Thyroid gland (tissue), 4 donors: ENCODE measurements around the gene HSDL1. TPM values are rescaled to one million over a fixed set of nuclear protein-coding genes. Genes with fewer than 3 reads are reported as not detected.
"Not testable (repeated sequence)": the region's sequence is repeated elsewhere in the genome, so short reads cannot be mapped to it uniquely, and the experiment has no call there.

ENCODE experiments used
- DNase-seq, 2 donors: peaks; one replicate each; pipeline ENCODE4 v3.0.0-alpha.2; 2019
- H3K27ac ChIP-seq, 3 donors: fragments of 200-600 bp; sonication (generic); 1 replicate in 2 of 3; 2 replicates in 1 of 3; pipeline ENCODE4 v1.5.1; 2016 to 2019; ENCODE audit warnings: mild to moderate bottlenecking in 1 of 3, moderate library complexity in 1 of 3
- H3K27me3 ChIP-seq: fragments of 200-600 bp; sonication (generic); one replicate; pipeline ENCODE4 v1.5.1; 2019
- H3K36me3 ChIP-seq, 2 donors: fragments of 200-600 bp; sonication (generic); one replicate each; pipeline ENCODE4 v1.5.1; 2016 to 2019
- H3K4me1 ChIP-seq, 2 donors: fragments of 200-600 bp; sonication (generic); one replicate each; pipeline ENCODE4 v1.5.1; 2017 to 2019
- H3K4me3 ChIP-seq, 3 donors: fragments of 200-600 bp; sonication (generic); replicated peaks in 1 of 3; 1 replicate in 2 of 3; 2 replicates in 1 of 3; pipeline ENCODE4 v1.5.1; 2016; ENCODE audit warnings: mild to moderate bottlenecking in 1 of 3
- H3K9me3 ChIP-seq: fragments of 200-600 bp; sonication (generic); one replicate; pipeline ENCODE4 v1.5.1; 2017
- POLR2A ChIP-seq, 2 donors: fragments of 450-650 bp; IDR thresholded peaks; one replicate each; pipeline ENCODE4 v1.6.1; 2017; ENCODE audit warnings: antibody characterized with exemption in 2 of 2, mild to moderate bottlenecking in 2 of 2, moderate library complexity in 1 of 2
- WGBS, 2 donors: methylation state at CpG; one replicate each; pipeline ENCODE4 v1.1.5; 2017; 5-methylcytosine and 5-hydroxymethylcytosine counted together
- intact Hi-C: fragments of 100-400 bp; cut with DNase I; formaldehyde crosslinking; loops from one replicate; pipeline ENCODE4 v1.15.1; 2023
- total RNA-seq, 4 donors: library from RNA; depleted of rRNA; stranded (reverse); fragments of >200 nt; gene quantifications; one replicate each; pipeline ENCODE4 v1.2.3, GENCODE V29; 2016
- TF ChIP-seq, protein P1 (sequence below), 6 experiments: fragments of 200-600 bp in 3 of 6; fragments of 450-650 bp in 3 of 6; sonication (generic) in 3 of 6; IDR thresholded peaks; one replicate each; pipeline ENCODE4 v1.5.1; 2016 to 2019; ENCODE audit warnings: antibody characterized with exemption in 6 of 6, mild to moderate bottlenecking in 2 of 6, inconsistent platforms in 1 of 6, moderate library complexity in 1 of 6

HSDL1 gene
- total RNA-seq, 4 donors from 2014 or later: 37.2 to 82.9 (median 59.5) TPM

GRCh38 chr16:84131117-84131516 lies 13.9 kb downstream of the HSDL1 start:
- no peaks in the 10 kb centered on the region for H3K27me3 ChIP-seq
- TF ChIP-seq POLR2A (IDR thresholded peaks at IDR 0.05): no peak
- TF ChIP-seq, protein P1, sequence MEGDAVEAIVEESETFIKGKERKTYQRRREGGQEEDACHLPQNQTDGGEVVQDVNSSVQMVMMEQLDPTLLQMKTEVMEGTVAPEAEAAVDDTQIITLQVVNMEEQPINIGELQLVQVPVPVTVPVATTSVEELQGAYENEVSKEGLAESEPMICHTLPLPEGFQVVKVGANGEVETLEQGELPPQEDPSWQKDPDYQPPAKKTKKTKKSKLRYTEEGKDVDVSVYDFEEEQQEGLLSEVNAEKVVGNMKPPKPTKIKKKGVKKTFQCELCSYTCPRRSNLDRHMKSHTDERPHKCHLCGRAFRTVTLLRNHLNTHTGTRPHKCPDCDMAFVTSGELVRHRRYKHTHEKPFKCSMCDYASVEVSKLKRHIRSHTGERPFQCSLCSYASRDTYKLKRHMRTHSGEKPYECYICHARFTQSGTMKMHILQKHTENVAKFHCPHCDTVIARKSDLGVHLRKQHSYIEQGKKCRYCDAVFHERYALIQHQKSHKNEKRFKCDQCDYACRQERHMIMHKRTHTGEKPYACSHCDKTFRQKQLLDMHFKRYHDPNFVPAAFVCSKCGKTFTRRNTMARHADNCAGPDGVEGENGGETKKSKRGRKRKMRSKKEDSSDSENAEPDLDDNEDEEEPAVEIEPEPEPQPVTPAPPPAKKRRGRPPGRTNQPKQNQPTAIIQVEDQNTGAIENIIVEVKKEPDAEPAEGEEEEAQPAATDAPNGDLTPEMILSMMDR (IDR thresholded peaks at IDR 0.05): no peak
- intact Hi-C loops: no loop called here

GRCh38 chr16:84124257-84125073 lies 20.5 kb downstream of the HSDL1 start:
- peaks cover 21 to 22% of the 10 kb centered on the region in 2 donors for H3K36me3 ChIP-seq
- intact Hi-C loops: no loop called here

More at GRCh38 chr16:84131117-84131516, 13.9 kb downstream of the HSDL1 start:
- H3K36me3 ChIP-seq: peaks cover 16 to 20% of the 10 kb centered on the region in 2 donors
- H3K4me1 ChIP-seq: peaks cover 34 to 39% of the 10 kb centered on the region in 2 donors
- H3K9me3 ChIP-seq: no peaks in the 10 kb centered on the region
- no peak overlapping the region for H3K4me3 ChIP-seq
- 86 to 90% methylated on average over 5 of the region's 5 CpGs for WGBS, 2 donors
- H3K27ac ChIP-seq: no peak overlapping the region
- no peak for DNase-seq

GRCh38 chr16:84121007-84121406 lies 24.0 kb downstream of the HSDL1 start:
- H3K36me3 ChIP-seq: peaks cover 10 to 11% of the 10 kb centered on the region in 2 donors
- WGBS, 2 donors: 82 to 92% methylated on average over 9 to 10 of the region's 10 CpGs
- no peak overlapping the region for H3K27ac ChIP-seq
- H3K9me3 ChIP-seq: no peaks in the 10 kb centered on the region
- DNase-seq: no peak
- intact Hi-C loops: no loop called here
- TF ChIP-seq, protein P1 (IDR thresholded peaks at IDR 0.05): no peak
- TF ChIP-seq POLR2A (IDR thresholded peaks at IDR 0.05): no peak
- H3K4me3 ChIP-seq: no peak overlapping the region
- H3K27me3 ChIP-seq: no peaks in the 10 kb centered on the region
- peaks cover 7 to 17% of the 10 kb centered on the region in 2 donors for H3K4me1 ChIP-seq

More at GRCh38 chr16:84124257-84125073, 20.5 kb downstream of the HSDL1 start:
- no peak overlapping the region for H3K4me3 ChIP-seq
- WGBS, 2 donors: 77 to 80% methylated on average over 7 of the region's 7 CpGs
- no peaks in the 10 kb centered on the region for H3K9me3 ChIP-seq
- H3K27ac ChIP-seq: peak overlapping the region in 1 of 3 donors; percentile 39
- no peak for DNase-seq
- peaks cover 0 to 4% of the 10 kb centered on the region in 2 donors for H3K4me1 ChIP-seq
- TF ChIP-seq, protein P1 (IDR thresholded peaks at IDR 0.05): no peak
- TF ChIP-seq POLR2A (IDR thresholded peaks at IDR 0.05): no peak
- no peaks in the 10 kb centered on the region for H3K27me3 ChIP-seq

DNA sequence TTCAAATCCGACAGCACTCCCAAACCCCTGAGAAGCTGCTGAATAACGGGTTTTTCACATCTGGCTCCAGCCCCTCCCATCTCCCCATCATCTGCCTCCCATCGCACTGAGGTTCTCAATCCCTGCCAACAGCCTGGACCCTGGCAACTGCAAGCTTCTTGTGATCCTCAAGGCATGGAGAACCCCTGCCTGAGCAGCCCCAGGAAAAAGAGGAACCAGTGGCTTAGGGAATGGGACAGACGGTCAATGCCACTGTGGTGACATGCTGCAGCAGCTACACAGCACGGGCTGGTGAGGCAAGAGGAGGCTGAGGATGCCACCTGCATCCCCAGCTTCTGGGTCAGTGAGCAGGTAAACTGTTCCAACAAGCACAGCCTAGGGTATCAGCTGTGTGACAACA lies 25.0 kb downstream of the HSDL1 start:
- intact Hi-C loops: no loop called here
- 80 to 94% methylated on average over 3 to 5 of the region's 5 CpGs for WGBS, 2 donors
- peaks cover 10 to 11% of the 10 kb centered on the region in 2 donors for H3K36me3 ChIP-seq
- TF ChIP-seq POLR2A (IDR thresholded peaks at IDR 0.05): no peak
- TF ChIP-seq, protein P1 (IDR thresholded peaks at IDR 0.05): no peak
- peaks cover 12 to 24% of the 10 kb centered on the region in 2 donors for H3K4me1 ChIP-seq
- H3K4me3 ChIP-seq: no peak overlapping the region
- H3K27me3 ChIP-seq: no peaks in the 10 kb centered on the region
- no peaks in the 10 kb centered on the region for H3K9me3 ChIP-seq
- no peak overlapping the region for H3K27ac ChIP-seq
- no peak for DNase-seq

- intact Hi-C loops: no loop called here
- no peak overlapping the region for H3K4me3 ChIP-seq
- peaks cover 10 to 11% of the 10 kb centered on the region in 2 donors for H3K36me3 ChIP-seq
- WGBS, 2 donors: 50 to 61% methylated on average over 7 to 13 of the region's 13 CpGs
- H3K9me3 ChIP-seq: no peaks in the 10 kb centered on the region
- H3K27ac ChIP-seq: no peak overlapping the region
- no peaks in the 10 kb centered on the region for H3K27me3 ChIP-seq
- TF ChIP-seq POLR2A (IDR thresholded peaks at IDR 0.05): no peak
- TF ChIP-seq, protein P1 (IDR thresholded peaks at IDR 0.05): no peak
- peaks cover 17 to 26% of the 10 kb centered on the region in 2 donors for H3K4me1 ChIP-seq
- peak; percentile 66 for DNase-seq
These were observed 25.6 kb downstream of the HSDL1 start for GRCh38 chr16:84119368-84119767.

- H3K4me3 ChIP-seq, H3K36me3 ChIP-seq, intact Hi-C loops, DNase-seq, H3K27ac ChIP-seq, H3K27me3 ChIP-seq, H3K9me3 ChIP-seq: not testable (repeated sequence)
- peaks cover 17 to 24% of the 10 kb centered on the region in 2 donors for H3K4me1 ChIP-seq
- WGBS, 2 donors: 89 to 92% methylated on average over 5 of the region's 5 CpGs
These were observed 26.7 kb downstream of the HSDL1 start for GRCh38 chr16:84118315-84118714.
